Kidney capillary endothelial cell (primary cell): ENCODE data around the gene NXPH2.
"Not testable (repeated sequence)": the region's sequence is repeated elsewhere in the genome, so short reads cannot be mapped to it uniquely, and the experiment has no call there.

Experiments used
- DNase-seq: peaks from one replicate; pipeline ENCODE4 v3.0.0-alpha.2; 2018; ENCODE audit warnings: low spot score

The NXPH2 gene

DNA sequence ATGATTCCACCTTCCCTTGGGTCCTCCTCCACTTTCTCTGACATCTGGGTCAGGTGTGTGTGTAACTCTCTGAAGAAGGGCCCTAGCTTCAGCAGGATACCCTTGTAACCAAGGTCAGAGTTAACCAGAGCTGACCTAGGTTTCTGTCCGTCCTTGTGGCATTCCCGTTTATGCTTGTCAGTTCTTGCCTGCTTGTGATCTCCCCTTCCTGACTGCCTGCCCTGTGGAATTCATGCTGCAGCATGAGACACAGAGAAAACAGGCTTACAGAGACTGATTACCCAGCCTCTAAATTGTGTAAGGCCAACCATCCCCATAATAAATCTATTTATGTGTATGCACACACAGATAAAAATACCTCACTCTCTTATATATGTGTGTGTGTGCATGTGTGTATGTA, 22.8 kb downstream of the NXPH2 start:
- no peak for DNase-seq

DNA sequence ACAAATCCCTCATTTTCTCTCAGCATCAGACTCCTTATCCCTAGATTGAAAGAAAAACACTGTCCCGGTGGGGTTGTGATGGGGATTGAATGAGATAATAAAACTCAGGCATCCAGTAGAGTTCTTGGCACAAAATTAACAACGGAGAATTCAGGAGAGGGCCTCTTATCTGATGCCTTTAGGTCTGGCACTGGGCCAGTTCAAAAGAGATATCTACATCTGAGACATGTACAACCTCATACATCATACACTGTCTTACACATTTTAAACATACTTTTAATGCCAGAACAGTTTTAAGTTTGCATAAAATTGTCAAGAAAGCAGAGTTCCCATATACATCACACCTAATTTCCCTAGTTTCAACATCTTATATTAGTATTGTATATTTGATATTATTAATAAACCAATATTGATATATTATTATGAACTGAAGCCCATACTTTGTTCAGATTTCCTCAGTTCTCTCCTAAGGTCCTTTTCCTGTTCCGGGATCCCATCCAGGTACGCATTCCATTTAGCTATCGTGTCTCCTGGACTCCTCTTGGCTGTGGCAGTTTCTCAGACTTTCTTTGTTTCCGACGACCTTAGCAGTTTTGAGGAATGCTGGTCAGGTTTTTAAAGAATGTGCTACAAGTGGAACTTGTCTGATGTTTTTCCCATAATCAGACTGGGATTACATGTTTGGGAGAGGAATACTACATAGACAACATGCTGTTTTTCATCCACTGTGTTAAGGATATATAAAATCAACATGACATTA, 27.8 kb downstream of the NXPH2 start:
- no peak for DNase-seq

DNA sequence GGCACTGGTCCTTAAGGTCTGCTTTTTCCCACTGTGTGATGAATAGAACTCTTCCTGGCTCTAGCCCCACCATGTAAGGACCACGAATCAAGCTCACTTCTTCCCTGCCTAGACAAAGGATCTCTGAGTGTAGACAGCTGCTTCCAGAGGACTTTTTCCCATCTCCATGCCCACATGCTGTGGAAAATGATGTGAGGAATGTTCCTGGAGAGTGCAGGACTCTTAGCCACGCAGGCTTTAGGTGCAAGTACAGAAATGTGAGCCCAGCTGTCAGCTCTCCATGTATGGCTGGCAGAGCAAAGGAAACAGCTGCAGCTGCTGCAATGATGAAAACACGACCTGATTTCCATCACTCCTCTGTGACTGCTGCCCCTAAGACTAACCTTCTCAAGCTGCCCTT, 35.5 kb downstream of the NXPH2 start:
- no peak for DNase-seq

DNA sequence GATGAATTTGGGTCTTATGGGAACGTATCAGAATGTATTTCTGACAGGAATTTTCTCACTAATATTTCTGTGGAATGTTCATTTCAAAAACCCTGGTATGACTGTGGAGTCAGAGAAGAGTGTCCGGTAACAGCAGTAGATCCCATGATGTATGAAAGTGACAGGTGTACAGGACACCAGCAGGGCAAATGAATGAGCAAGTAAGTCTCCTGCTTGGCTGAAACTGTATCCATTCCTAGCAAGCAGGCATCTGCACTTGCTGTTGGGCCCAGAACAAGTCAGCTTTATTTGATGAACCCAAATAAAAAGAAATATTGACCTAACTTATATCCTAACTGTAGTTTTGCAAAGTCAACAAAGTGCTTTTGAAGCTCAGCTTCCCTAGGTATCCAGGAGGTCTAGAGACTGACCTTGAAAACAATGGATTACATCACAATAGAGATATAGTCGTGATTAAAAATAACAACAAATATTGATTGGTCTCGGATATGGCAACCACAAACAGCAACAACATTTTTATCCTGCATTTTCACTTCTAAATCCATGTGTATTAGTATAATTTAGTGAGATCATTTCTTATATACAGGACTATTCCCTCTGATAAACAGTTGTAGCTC, 37.6 kb downstream of the NXPH2 start:
- DNase-seq, result no peak

DNA sequence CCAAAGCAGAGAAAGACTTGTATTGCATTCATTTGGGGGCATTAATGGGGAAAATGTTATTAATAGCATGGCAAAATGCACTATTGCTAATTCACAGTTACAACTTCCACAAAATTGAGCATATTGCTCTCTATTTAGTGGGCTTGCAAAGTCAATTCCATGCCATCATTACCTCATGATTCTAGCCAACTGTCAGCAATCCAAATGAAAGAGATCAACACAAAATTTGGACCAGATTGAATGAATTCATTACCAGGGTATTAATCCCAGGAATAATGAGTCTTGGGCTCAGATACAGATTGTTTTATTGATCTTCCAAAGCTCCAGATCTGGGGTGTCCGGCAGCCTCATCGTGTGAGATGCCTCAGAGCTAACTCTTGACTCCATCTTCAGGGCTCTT, 38.3 kb downstream of the NXPH2 start:
- DNase-seq, result no peak

DNA sequence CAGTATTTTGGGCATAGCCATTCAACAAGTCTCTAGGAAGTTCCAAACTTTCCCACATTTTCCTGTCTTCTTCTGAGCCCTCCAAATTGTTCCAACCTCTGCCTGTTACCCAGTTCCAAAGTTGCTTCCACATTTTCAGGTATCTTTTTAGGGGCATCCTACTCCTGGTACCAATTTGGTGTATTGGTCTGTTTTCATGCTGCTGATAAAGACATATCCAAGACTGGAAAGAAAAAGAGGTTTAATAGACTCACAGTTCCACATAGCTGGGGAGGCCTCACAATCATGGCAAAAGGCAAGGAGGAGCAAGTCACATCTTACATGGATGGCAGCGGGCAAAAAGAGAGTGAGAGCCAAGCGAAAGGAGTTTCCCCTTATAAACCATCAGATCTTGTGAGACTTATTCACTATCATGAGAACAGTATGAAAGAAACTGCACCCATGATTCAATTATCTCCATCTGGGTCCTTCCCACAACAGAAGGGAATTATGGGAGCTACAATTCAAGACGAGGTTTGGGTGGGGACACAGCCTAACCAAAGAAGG, 43.1 kb downstream of the NXPH2 start:
- DNase-seq, result not testable (repeated sequence)

DNA sequence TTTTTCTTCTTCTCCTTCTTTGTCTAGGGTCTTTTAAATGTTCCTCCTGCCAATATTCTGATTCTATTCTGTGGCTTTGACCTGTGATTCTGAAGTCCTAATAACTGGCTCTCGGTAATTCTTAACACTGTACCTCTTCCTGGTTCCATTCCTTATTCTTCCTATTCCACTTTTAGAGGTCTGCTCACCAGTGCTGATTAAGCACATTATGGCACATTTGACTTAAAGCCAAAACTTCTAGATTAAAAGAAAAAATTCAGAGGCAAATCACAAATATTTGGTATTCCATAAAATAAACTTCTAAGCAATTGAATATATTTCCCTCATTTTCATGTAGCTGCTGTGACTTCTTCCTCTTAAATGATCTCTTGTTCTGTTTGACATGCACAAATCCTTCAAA, 47.5 kb downstream of the NXPH2 start:
- no peak for DNase-seq

DNA sequence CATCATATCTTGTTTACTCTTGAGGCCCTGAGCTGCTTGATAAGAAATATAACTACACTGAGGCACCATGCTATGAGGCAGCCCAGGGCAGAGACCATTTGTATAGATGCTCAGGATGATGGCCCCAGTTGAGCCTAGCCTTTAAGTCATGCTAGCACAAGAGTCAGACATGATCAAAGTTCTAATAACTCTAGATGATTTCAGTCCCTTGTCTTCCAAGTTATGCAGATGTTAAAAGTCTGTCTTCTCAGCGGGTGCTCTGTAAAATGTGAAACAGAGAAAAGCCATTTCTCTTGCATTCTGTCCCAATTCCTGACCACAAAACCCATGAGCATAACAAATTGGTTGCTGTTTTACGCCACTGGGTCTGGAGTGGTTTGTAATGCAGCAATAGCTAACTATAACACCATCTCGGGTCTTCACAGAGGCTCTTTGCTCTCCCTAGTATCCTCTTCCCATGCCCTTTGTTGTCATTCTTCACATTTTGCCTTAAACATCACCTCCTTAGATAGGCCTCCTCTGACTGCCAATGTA, 49.6 kb downstream of the NXPH2 start:
- no peak for DNase-seq

DNA sequence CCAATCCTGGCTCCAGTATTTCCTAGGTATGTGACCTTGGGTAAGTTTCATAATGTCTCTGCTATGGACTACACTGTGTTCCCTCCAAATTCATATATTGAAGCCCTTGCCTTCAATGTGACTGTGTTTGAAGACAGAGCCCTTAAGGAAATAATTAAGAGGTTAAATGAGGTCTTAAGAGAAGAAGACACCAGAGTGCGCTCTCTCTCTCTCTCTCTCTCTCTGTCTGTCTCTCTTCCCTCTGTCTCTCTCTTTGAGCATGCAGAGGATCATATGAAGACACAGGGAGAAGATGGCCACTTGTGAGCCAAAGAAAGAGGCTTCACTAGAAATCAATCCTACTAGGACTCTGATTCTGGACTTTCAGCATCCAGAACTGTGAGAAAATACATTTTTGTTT, 52.2 kb downstream of the NXPH2 start:
- DNase-seq, result no peak

DNA sequence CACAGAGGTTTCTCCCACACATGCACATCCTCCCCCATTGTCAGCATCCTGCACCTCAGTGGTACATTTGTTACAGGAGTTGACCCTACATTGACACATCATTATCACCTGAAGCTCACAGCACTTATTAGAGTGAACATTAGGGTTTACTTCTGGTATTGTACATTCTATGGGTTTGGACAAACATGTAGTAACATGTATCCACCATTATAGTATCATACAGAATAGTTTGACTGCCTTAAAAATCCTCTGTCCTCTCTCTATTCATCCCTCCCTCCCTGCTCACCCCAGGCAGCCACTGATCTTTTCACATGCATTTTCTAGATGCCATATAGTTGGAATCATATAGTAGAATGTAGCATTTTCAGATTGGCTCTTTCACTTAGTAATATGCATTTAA, 53.5 kb downstream of the NXPH2 start:
- DNase-seq, result no peak

DNA sequence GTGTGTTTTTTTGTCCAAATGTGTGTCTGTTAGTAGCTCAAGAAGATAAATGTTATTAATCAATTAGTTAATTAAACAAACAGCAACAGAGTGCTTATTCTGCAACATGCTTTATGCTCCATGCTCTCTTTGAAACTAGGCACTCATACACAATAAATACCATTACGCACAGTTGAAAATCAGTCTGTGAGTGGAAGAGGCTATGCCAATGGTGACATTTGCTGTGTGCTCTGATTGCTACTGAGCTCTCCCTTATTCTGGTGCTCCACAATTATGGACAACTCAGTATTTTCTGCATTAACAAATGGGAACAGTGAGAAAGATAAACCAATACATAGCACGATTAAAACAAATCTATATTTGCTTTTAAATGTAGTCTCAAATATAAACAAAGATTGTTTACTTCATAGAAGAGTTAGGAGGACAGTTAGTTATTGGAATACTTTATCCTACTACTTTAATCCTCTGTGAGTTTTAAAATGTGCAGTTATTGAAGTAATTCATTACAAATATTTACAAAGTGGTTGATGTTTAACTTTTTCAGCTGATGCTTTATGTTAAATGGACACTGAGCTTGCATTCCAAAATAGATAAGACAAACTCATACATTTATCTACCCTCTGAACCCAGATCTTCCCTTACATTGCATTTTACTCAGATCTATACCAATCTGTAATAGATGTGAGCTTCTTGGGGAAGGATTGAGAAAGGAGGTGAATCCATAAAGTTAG, 55.3 kb downstream of the NXPH2 start:
- no peak for DNase-seq

DNA sequence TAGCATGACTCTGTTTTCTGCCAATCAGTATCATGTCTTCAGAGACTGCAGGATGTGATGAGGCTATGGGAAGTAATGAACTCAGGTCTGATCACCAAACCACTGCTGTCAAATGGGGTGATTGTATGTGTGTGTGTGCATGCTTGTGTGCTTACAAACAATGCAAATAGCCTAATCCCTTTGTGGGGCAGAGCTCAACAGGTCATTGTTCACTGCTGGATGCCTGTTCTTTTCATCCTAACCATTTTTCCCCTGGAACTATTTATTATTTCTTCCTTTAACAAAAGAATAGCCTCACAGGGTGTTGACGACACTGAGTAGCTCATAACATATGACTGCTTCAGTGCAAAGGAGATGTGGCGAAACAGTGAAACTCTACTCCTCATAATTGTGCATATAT, 55.9 kb downstream of the NXPH2 start:
- no peak for DNase-seq

DNA sequence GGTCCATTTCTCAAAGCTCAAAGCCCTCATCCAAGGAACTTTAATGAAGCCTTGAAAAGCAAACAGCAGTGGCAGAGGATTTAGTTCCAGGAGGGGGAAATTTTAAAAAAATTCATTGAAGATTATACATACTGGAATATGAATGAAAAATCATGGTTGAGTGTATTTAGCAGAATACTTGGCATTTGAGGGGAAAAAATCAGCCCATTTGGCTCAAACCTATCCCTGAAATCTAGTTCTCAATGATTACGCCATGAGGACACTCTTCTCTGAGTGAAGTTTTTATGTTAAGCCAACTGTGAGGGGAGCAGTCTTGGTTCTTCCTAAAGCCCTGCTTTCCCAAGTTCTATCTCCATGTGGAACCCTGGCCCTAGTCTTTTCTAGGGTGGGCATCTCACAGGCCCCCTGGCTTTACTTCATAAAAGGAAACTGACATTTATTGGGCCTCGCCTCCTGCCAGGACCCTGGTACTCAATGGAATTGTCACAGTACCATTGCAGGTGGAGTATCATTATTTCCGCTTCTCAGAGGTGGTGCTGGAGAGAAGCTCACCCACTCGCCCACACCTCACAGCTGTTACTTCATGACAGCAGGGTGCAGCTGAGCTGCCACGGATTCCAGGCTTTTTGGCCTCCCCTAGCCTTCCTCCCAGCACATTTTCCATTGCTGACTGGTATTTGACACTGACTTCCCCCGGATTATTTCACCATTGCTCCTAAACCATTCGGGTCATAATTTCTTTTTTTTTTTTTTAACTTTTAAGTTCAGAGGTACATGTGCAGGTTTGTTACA, 56.8 kb downstream of the NXPH2 start:
- DNase-seq, result no peak

DNA sequence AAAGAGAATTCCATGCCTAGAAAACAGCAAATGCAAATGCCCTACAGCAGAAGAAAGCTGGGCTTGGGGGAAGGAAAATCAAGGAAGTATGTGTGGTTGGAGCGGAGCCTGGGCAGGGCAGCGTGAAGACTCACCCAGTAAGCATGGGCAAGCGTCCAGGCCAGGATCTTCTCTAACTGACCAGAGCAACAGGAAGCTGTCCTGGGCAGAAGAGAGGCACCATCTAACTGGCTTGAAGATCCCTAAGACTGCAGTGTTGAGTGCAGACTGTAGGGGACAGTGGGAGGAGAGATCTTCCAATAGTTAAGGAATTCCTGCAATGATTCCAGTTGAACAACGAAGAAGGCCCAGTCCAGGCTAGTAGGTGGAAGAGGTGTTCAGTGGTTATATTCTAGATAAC, 57.9 kb downstream of the NXPH2 start:
- no peak for DNase-seq

DNA sequence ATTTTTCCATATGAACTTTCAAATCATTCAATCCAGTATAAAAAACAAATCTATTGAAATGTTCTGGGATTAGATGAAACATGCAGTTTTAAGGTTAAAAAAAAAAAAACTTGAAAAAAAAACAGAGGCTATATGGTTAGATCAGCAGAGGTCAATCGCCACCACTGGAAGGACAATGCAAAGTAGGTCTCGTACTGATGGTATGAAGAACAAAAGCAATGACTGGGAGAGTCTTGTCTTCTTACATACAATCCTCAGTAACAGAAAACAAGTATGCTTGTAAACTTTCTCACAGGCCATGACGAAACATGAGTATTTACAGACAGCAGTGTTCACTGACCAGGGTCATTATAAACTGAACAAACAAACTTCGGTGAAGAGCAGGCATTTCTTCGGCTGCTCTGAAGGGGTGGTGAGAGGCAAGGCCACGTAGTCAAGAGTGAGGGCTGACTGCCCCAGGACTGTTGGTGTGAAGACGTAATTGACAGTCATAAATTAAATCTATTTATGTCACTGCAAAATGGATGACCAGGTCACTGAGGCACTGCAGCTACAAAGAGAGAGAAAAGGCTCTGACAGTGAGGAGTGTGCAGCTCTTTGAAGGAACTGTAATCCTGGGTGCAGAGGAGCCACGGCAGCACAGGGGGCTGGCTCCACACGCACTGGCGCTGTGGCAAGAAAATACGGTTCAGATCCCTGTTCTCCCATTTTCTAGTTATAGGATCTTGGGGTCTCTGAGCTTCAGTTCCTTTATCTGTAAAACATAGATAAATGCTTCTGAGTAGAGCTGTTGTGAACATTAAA, 60.0 kb downstream of the NXPH2 start:
- no peak for DNase-seq

DNA sequence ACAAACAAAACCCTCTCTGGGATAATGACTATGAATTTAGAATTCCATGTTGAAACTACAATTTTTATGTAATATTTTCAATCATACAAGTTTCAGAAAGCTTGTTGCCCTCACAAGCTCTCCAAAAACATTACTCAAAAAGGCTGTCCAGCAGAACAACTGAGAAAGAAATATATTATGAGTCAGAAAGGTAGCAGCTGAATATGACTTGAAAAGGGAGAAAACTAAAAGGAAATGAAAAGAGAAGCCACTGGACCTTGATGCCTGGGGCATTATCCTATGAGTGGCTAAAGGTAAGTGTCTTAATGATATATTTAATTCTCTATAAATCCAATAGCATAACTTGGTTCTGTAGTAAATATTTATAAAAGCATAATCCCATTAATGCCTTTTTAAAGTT, 61.8 kb downstream of the NXPH2 start:
- DNase-seq, result no peak

DNA sequence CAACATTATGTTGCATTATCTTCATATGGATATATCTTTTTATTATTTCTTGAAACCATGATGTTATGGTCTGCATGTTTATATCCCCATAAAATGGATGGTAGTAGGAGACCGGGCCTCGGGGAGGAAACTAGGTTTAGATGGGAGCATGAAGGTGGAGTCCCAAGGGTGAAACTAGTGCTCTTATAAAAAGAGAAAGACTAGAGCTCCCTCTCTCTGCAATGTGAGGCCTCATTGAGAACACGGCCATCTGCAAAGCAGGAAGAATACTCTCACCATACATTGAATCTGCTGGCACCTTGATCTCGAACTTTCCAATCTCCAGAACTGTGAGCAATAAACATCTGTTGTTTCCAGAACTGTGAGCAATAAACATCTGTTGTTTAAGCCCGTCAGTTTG, 64.0 kb downstream of the NXPH2 start:
- DNase-seq, result no peak

DNA sequence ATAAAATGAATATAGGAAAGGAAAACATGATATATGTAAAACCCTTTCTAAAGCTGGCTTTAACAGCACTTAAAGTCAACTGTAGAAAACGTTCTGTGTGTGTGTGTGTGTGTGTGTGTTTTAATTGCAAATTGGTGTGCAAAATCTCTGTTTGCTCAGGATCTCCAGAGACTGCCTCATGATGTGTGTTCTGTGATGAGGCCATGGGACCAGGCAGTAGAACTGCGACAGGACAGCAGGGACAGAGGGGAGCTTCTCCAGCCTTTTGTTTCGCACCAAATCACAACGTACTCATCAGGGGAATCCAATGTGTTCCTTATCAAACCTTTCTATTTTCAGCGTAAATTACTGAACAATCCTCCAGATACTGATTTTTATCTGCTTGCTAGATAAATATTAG, 66.7 kb downstream of the NXPH2 start:
- DNase-seq, result no peak

DNA sequence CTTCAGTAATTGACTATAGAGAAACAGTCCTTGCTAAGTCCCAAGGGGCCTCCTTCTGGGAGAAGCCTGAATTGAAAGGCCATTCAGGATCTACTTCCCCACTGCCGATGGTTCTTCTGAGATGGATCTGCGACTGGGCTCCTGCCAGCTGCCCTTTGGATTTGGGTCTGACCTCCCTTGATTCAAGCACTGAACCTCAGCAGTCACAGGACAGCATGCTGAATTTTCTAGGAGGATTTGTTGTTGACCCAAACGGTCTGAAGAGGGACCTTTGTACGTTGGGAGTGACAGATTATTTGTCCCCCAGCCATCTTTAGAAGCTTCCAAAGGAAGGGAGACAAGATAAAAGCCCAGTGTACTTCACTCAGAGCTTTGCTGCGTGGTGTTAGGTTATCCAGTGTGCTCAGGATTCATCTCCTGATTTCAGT, 67.1 kb downstream of the NXPH2 start:
- DNase-seq, result no peak

DNA sequence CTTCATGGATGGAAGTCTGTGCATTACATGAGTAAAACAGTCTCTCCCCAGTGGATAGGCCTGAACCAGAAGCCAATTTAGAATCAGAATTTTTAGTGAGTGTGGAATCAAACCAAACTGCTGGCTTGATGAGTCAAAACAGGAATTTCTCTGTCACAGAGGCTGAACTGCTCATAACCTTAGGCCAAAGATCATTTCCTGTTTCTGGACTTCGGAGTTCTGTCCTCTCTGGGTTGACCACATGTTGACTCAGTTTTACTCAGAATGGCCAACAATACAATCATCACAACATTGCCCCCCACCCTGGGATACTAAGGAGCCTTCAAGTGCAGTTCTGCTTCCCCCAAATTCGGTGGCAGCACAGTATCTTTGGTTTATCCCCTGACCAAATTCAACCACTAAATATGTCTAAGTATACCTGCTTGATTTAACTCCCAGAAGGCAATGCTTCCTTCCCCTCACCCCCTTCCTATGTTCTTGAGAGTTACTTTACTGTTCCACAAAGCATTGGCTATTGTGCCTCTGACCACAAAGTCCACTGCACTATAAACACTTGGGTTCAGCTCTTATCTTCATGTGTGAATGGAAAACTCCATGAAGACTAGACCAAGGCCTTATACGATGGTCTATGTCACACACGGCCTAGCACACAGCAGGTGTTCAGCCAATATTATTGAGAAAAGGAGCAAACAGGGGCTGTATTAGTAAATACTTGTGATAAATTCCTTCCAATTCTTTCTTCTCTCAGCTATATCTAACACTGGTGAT, 67.8 kb downstream of the NXPH2 start:
- peak; percentile 22 for DNase-seq
